H1 (cell line): ENCODE results near the gene EZH2. TPM values are rescaled to one million over a fixed set of nuclear protein-coding genes. Genes with fewer than 3 reads are reported as not detected.

Experiments
- CTCF ChIA-PET: fragments of 300-600 bp; sonication (Branson Sonifier 250); formaldehyde crosslinking; loops from one replicate; lab custom pipeline; 2021; ENCODE audit not compliant: partially characterized antibody; lab: Charles Lee
- POLR2A ChIA-PET: fragments of 300-600 bp; sonication (Branson Sonifier 250); formaldehyde crosslinking; loops from one replicate; lab custom pipeline; 2021; ENCODE audit warnings: inconsistent platforms; ENCODE audit not compliant: partially characterized antibody; lab: Charles Lee
- DNase-seq, 2 experiments: peaks; one replicate each; pipeline versions ENCODE4 v3.0.0 to v3.0.0-alpha.2; 2010 to 2022; ENCODE audit warnings: low spot score in 2 of 2, low read depth in 1 of 2, mixed read lengths in 1 of 2
- FAIRE-seq: peaks from 2 replicates; lab custom pipeline; 2011; peaks lifted over from hg19 to GRCh38; lab: Jason Lieb, UNC
- H2AFZ ChIP-seq: 2 replicates; pipeline ENCODE4 v1.8.1; 2012; ENCODE audit warnings: low read length, inconsistent platforms
- H2AK5ac ChIP-seq: 2 replicates; pipeline ENCODE4 v1.6.1; 2013; ENCODE audit warnings: low read depth, low read length
- H2BK120ac ChIP-seq: replicated peaks from 2 replicates; pipeline ENCODE3; 2013; ENCODE audit warnings: low read depth, low read length, inconsistent platforms
- H2BK12ac ChIP-seq: 2 replicates; pipeline ENCODE4 v1.6.1; 2013; ENCODE audit warnings: low read depth, low read length
- H2BK15ac ChIP-seq: 2 replicates; pipeline ENCODE4 v1.6.1; 2013; ENCODE audit warnings: low read length
- H2BK20ac ChIP-seq: 2 replicates; pipeline ENCODE4 v1.6.1; 2013; ENCODE audit warnings: low read length
- H2BK5ac ChIP-seq: 2 replicates; pipeline ENCODE4 v1.6.1; 2013; ENCODE audit warnings: low read depth, low read length
- H3K14ac ChIP-seq: 2 replicates; pipeline ENCODE4 v1.6.1; 2013; ENCODE audit warnings: inconsistent platforms; ENCODE audit not compliant: insufficient read length
- H3K18ac ChIP-seq: 2 replicates; pipeline ENCODE4 v1.6.1; 2013; ENCODE audit warnings: low read length; ENCODE audit errors: extremely low read depth
- H3K23ac ChIP-seq: 2 replicates; pipeline ENCODE4 v1.6.1; 2013; ENCODE audit warnings: inconsistent platforms; ENCODE audit not compliant: insufficient read length
- H3K23me2 ChIP-seq: 2 replicates; pipeline ENCODE4 v1.6.1; 2013; ENCODE audit warnings: low read depth, low read length
- H3K27ac ChIP-seq: 2 replicates; pipeline ENCODE4 v1.6.1; 2011; ENCODE audit warnings: low read depth, low read length, inconsistent platforms
- H3K27me3 ChIP-seq, 4 experiments: replicated peaks in 1 of 4; 1 replicate in 1 of 4; 2 replicates in 3 of 4; pipeline versions ENCODE4 v1.6.1 to v1.8.1; 2011 to 2013; ENCODE audit warnings: low read length in 3 of 4, mild to moderate bottlenecking in 3 of 4, inconsistent platforms in 2 of 4, mixed read lengths in 2 of 4, moderate library complexity in 1 of 4; ENCODE audit not compliant: control insufficient read depth in 3 of 4, insufficient read depth in 3 of 4; ENCODE audit errors: extremely low read depth in 1 of 4
- H3K36me3 ChIP-seq, 4 experiments: 2 replicates each; pipeline versions ENCODE4 v1.6.1 to v1.8.1; 2011 to 2013; ENCODE audit warnings: mild to moderate bottlenecking in 4 of 4, low read length in 3 of 4, moderate library complexity in 2 of 4, control low read depth in 1 of 4, inconsistent platforms in 1 of 4; ENCODE audit not compliant: insufficient read depth in 4 of 4, control insufficient read depth in 2 of 4
- H3K4ac ChIP-seq: replicated peaks from 2 replicates; pipeline ENCODE3; 2013; ENCODE audit warnings: low read length, low read depth, mixed read lengths, inconsistent platforms; ENCODE audit not compliant: insufficient read length
- H3K4me1 ChIP-seq, 4 experiments: replicated peaks in 1 of 4; 1 replicate in 1 of 4; 2 replicates in 3 of 4; pipeline versions ENCODE4 v1.6.1 to v1.8.1; 2011 to 2013; ENCODE audit warnings: low read length in 3 of 4, inconsistent platforms in 2 of 4, mixed read lengths in 1 of 4; ENCODE audit not compliant: insufficient read depth in 4 of 4, control insufficient read depth in 3 of 4
- H3K4me2 ChIP-seq, 2 experiments: 2 replicates each; pipeline versions ENCODE4 v1.6.1 to v1.8.1; 2011 to 2013; ENCODE audit warnings: low read depth in 2 of 2, low read length in 2 of 2, control low read depth in 1 of 2, inconsistent platforms in 1 of 2, mild to moderate bottlenecking in 1 of 2; ENCODE audit not compliant: insufficient read depth in 1 of 2
- H3K4me3 ChIP-seq, 4 experiments: fragments of 200-600, 300-600 bp in 1 of 4; sonication (generic), shearing (Covaris generic), sonication (Bioruptor Twin) in 1 of 4; 2 replicates each; pipeline versions ENCODE4 v1.5.1 to v1.8.1; 2011 to 2016; ENCODE audit warnings: low read length in 4 of 4, low read depth in 3 of 4, control low read depth in 2 of 4, inconsistent platforms in 2 of 4, mild to moderate bottlenecking in 2 of 4, mixed read lengths in 1 of 4, moderate library complexity in 1 of 4; ENCODE audit not compliant: insufficient read depth in 2 of 4; ENCODE audit errors: extremely low read depth in 1 of 4
- H3K56ac ChIP-seq: replicated peaks from 2 replicates; pipeline ENCODE3; 2013; ENCODE audit warnings: low read depth, mild to moderate bottlenecking, mixed read lengths, low read length, inconsistent platforms; ENCODE audit not compliant: insufficient read length
- H3K79me1 ChIP-seq: 2 replicates; pipeline ENCODE4 v1.6.1; 2013; ENCODE audit warnings: low read depth, low read length, control low read depth
- H3K79me2 ChIP-seq, 2 experiments: 2 replicates each; pipeline versions ENCODE4 v1.6.1 to v1.8.1; 2012 to 2013; ENCODE audit warnings: low read length in 2 of 2, mild to moderate bottlenecking in 2 of 2, inconsistent platforms in 1 of 2; ENCODE audit not compliant: insufficient read depth in 2 of 2, control insufficient read depth in 1 of 2
- H3K9ac ChIP-seq, 4 experiments: replicated peaks in 1 of 4; 1 replicate in 1 of 4; 2 replicates in 3 of 4; pipeline versions ENCODE4 v1.6.1 to v1.8.1; 2011 to 2013; ENCODE audit warnings: low read depth in 3 of 4, low read length in 3 of 4, control low read depth in 2 of 4, mild to moderate bottlenecking in 2 of 4, moderate library complexity in 2 of 4, inconsistent platforms in 1 of 4; ENCODE audit errors: extremely low read depth in 1 of 4
- H3K9me3 ChIP-seq, 2 experiments: 2 replicates each; pipeline versions ENCODE4 v1.6.1 to v1.8.1; 2012 to 2013; ENCODE audit warnings: mild to moderate bottlenecking in 2 of 2, moderate library complexity in 2 of 2, control low read depth in 1 of 2, inconsistent platforms in 1 of 2, low read depth in 1 of 2, low read length in 1 of 2, mixed read lengths in 1 of 2; ENCODE audit not compliant: insufficient read depth in 2 of 2
- H4K20me1 ChIP-seq, 2 experiments: replicated peaks in 1 of 2; 2 replicates each; pipeline versions ENCODE3 to v1.8.1; 2011 to 2013; ENCODE audit warnings: inconsistent platforms in 2 of 2, low read length in 2 of 2, mild to moderate bottlenecking in 1 of 2; ENCODE audit not compliant: insufficient read depth in 2 of 2, control insufficient read depth in 1 of 2
- H4K5ac ChIP-seq: 2 replicates; pipeline ENCODE4 v1.6.1; 2013; ENCODE audit warnings: low read length, low read depth, mixed read lengths, inconsistent platforms; ENCODE audit not compliant: insufficient read length
- H4K8ac ChIP-seq: 2 replicates; pipeline ENCODE4 v1.8.0; 2013; ENCODE audit warnings: mild to moderate bottlenecking, moderate library complexity, low read length, inconsistent platforms; ENCODE audit not compliant: insufficient read depth; ENCODE audit errors: extremely low read depth
- H4K91ac ChIP-seq: replicated peaks from 2 replicates; pipeline ENCODE3; 2013; ENCODE audit warnings: low read length, mixed read lengths, inconsistent platforms; ENCODE audit not compliant: insufficient read length
- ATF2 ChIP-seq: IDR thresholded peaks from 2 replicates; pipeline ENCODE4 v1.6.1; 2012; ENCODE audit warnings: low read length, inconsistent platforms
- CEBPB ChIP-seq: IDR thresholded peaks from 2 replicates; pipeline ENCODE4 v1.6.1; 2012; ENCODE audit warnings: low read depth, low read length
- CHD2 ChIP-seq: IDR thresholded peaks from 2 replicates; pipeline ENCODE4 v1.6.1; 2012; ENCODE audit warnings: low read length, improper control_type of control experiment
- CTBP2 ChIP-seq: IDR thresholded peaks from 2 replicates; pipeline ENCODE4 v1.7.0; 2011; ENCODE audit warnings: borderline replicate concordance, mild to moderate bottlenecking, moderate library complexity, mixed read lengths, low read length; ENCODE audit not compliant: insufficient read depth, insufficient read length
- JUN ChIP-seq: IDR thresholded peaks from 2 replicates; pipeline ENCODE4 v1.6.1; 2011; ENCODE audit warnings: low read depth, mild to moderate bottlenecking, improper control_type of control experiment, low read length
- KDM1A ChIP-seq: fragments of 200-600, 300-600 bp; sonication (generic); IDR thresholded peaks from 2 replicates; pipeline ENCODE4 v1.7.1; 2016; ENCODE audit warnings: mild to moderate bottlenecking, low read length, borderline replicate concordance
- KDM5A ChIP-seq: fragments of 200-600 bp; IDR thresholded peaks from 2 replicates; pipeline ENCODE4 v1.7.1; 2012; ENCODE audit warnings: mild to moderate bottlenecking, low read length, inconsistent platforms, mixed read lengths
- RAD21 ChIP-seq, 2 experiments: IDR thresholded peaks in 1 of 2; conservative IDR thresholded peaks in 1 of 2; 2 replicates each; pipeline ENCODE4 v1.6.1; 2011; ENCODE audit warnings: low read depth in 2 of 2, low read length in 2 of 2, improper control_type of control experiment in 1 of 2, inconsistent platforms in 1 of 2, mild to moderate bottlenecking in 1 of 2, moderate library complexity in 1 of 2
- RBBP5 ChIP-seq: IDR thresholded peaks from 2 replicates; pipeline ENCODE4 v1.7.1; 2012; ENCODE audit warnings: low read depth, mild to moderate bottlenecking, inconsistent platforms, low read length, moderate library complexity, borderline replicate concordance
- SP2 ChIP-seq: IDR thresholded peaks from 2 replicates; pipeline ENCODE4 v1.6.1; 2012; ENCODE audit warnings: mild to moderate bottlenecking, low read length, inconsistent platforms
- TBP ChIP-seq: IDR thresholded peaks from 2 replicates; pipeline ENCODE4 v1.6.1; 2011; ENCODE audit warnings: low read depth, low read length, improper control_type of control experiment
- WGBS, 2 experiments: shearing (Covaris generic) in 1 of 2; methylation state at CpG; one replicate each; pipeline versions ENCODE4 v1.1.6 to v1.1.7; 2013 to 2015; ENCODE audit warnings: low lambda C conversion rate in 2 of 2, mixed read lengths in 2 of 2, inconsistent platforms in 1 of 2, low coverage in 1 of 2, missing lambda C conversion rate in 1 of 2; ENCODE audit not compliant: insufficient replicate concordance in 2 of 2, insufficient coverage in 1 of 2, insufficient read length in 1 of 2; ENCODE audit errors: extremely low coverage in 1 of 2, missing lambda C conversion rate in 1 of 2; 5-methylcytosine and 5-hydroxymethylcytosine counted together
- polyA plus RNA-seq, 7 experiments: library from polyadenylated mRNA; depleted of rRNA in 3 of 7; stranded (reverse) in 5 of 7; unstranded in 2 of 7; fragments of >200 nt in 5 of 7; fragments of 200-250 nt in 2 of 7; gene quantifications; 1 replicate in 5 of 7; 2 replicates in 1 of 7; 4 replicates in 1 of 7; pipeline versions ENCODE4 v1.2.1 to v1.2.3, GENCODE V29; 2011 to 2013; ENCODE audit warnings: missing spikeins in 2 of 7, mixed read lengths in 2 of 7
- total RNA-seq: library from RNA; stranded (reverse); fragmentation: NEBNext Ultra II Directional; extraction: Animal tissue kit (Norgen Biotek cat#: 25700); gene quantifications from 2 replicates; pipeline ENCODE4 v1.2.1, GENCODE V29; 2021
- TF ChIP-seq, protein P1 (sequence below): IDR thresholded peaks from 2 replicates; pipeline ENCODE4 v1.6.1; 2012; ENCODE audit warnings: inconsistent platforms

The EZH2 gene
- total and polyA plus RNA-seq, 2 of the 8 experiments (the other 6 are each of a cell fraction or from before 2014, with no cell fraction given): 28.9 to 49.0 TPM

- H3K9me3 ChIP-seq: peaks cover 0 to 9% of the 10 kb centered on the region in 2 experiments; a peak in 1 of 4 replicates
- no peak overlapping the region for H3K14ac ChIP-seq
- no peak overlapping the region for H2BK20ac ChIP-seq
- H3K4me2 ChIP-seq: no peak overlapping the region
- FAIRE-seq (no peak), DNase-seq (no peak)
- no peak overlapping the region for H4K5ac ChIP-seq
- H3K56ac ChIP-seq: no peak overlapping the region
- no peak overlapping the region for H3K4ac ChIP-seq
- no peaks in the 10 kb centered on the region; a peak in 1 of 8 replicates for H3K36me3 ChIP-seq
- no peak overlapping the region for H3K9ac ChIP-seq
- no peak overlapping the region for H3K4me3 ChIP-seq
- no peaks in the 10 kb centered on the region for H3K27me3 ChIP-seq
- POLR2A ChIA-PET: interaction anchor here (1.0 to 1.7 kb wide), 2 partner anchors 9 to 18 kb away, joined by 3 to 6 read pairs; no protein-coding TSS in a partner anchor
- H3K23ac ChIP-seq: no peak overlapping the region
- CTCF ChIA-PET: interaction anchor here (1.2 kb wide), 1 partner anchor 10 kb away, joined by 4 read pairs; no protein-coding TSS in a partner anchor
- no peak overlapping the region for H2BK15ac ChIP-seq
- H3K27ac ChIP-seq: no peak overlapping the region
- peaks cover 5% of the 10 kb centered on the region; the same call in 1 of the 2 replicates for H3K79me1 ChIP-seq
- H4K91ac ChIP-seq: no peak overlapping the region
- 89% methylated on average over 2 of the region's 2 CpGs; no CpG with 5 or more reads in 1 of the 2 experiments for WGBS, 2 experiments
- no peak overlapping the region for H3K18ac ChIP-seq
- no peaks in the 10 kb centered on the region for H3K23me2 ChIP-seq
- no peak overlapping the region for H4K8ac ChIP-seq
- no peak overlapping the region for H2BK120ac ChIP-seq
- no peak overlapping the region for H2BK12ac ChIP-seq
- peaks cover 8 to 10% of the 10 kb centered on the region in 2 experiments for H4K20me1 ChIP-seq
- H2AFZ ChIP-seq: no peak overlapping the region
- no peak overlapping the region for H2AK5ac ChIP-seq
- peaks cover 9 to 98% of the 10 kb centered on the region in 2 experiments for H3K79me2 ChIP-seq
- H3K4me1 ChIP-seq: peaks cover 0 to 17% (median 6%) of the 10 kb centered on the region in 4 experiments; a peak in 3 of 7 replicates
- H2BK5ac ChIP-seq: no peak overlapping the region
- TF ChIP-seq KDM5A (no peak), RBBP5 (no peak), CHD2 (no peak), KDM1A (no peak), CTBP2 (no peak), JUN (no peak), RAD21 (IDR thresholded peaks at IDR 0.05 in 1 of 2, conservative IDR thresholded peaks at IDR 0.05 in 1 of 2; ENCODE audit: low read depth in 2 of 2, low read length in 2 of 2) (no peak), CEBPB (no peak), SP2 (no peak), ATF2 (no peak), TBP (no peak)
- TF ChIP-seq, protein P1, sequence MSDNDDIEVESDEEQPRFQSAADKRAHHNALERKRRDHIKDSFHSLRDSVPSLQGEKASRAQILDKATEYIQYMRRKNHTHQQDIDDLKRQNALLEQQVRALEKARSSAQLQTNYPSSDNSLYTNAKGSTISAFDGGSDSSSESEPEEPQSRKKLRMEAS: no peak
Measured at GRCh38 chr7:148865283-148865682, 18.8 kb downstream of the EZH2 start.
